ENCODE results near the gene GAL3ST3.
"Not testable (repeated sequence)": the region's sequence is repeated elsewhere in the genome, so short reads cannot be mapped to it uniquely, and the experiment has no call there.

The GAL3ST3 gene

DNA sequence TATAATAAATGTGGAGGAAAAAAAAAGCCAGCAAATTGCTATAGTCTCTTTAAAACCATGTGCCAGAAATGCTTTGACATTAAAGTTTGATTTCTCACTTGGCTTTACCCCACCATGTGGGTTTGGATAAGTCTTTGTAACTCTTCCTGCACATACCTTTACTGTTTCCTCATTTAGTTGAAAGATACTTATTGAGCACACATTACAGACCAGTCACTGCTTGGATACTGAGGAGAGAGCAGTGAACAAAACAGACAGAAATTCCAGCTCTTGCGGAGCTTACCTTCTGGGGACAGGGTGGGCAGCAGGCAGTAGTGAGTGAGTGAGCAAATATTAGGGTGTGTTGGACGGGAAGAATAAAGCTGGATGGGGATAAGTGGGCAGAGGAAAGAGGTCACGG, 34.8 kb upstream of the GAL3ST3 start:
- H3K4me3 ChIP-seq (ENCODE audit: low read depth, low read length) = no peak overlapping the region
- DNase-seq (ENCODE audit: low read depth) = no peak
- no peak for TF ChIP-seq POLR2A (IDR thresholded peaks at IDR 0.05; ENCODE audit: extremely low read depth, insufficient read length)
- TF ChIP-seq, protein P1, sequence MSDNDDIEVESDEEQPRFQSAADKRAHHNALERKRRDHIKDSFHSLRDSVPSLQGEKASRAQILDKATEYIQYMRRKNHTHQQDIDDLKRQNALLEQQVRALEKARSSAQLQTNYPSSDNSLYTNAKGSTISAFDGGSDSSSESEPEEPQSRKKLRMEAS (IDR thresholded peaks at IDR 0.05; ENCODE audit: low read depth, low read length) = no peak
- TF ChIP-seq, protein P2, sequence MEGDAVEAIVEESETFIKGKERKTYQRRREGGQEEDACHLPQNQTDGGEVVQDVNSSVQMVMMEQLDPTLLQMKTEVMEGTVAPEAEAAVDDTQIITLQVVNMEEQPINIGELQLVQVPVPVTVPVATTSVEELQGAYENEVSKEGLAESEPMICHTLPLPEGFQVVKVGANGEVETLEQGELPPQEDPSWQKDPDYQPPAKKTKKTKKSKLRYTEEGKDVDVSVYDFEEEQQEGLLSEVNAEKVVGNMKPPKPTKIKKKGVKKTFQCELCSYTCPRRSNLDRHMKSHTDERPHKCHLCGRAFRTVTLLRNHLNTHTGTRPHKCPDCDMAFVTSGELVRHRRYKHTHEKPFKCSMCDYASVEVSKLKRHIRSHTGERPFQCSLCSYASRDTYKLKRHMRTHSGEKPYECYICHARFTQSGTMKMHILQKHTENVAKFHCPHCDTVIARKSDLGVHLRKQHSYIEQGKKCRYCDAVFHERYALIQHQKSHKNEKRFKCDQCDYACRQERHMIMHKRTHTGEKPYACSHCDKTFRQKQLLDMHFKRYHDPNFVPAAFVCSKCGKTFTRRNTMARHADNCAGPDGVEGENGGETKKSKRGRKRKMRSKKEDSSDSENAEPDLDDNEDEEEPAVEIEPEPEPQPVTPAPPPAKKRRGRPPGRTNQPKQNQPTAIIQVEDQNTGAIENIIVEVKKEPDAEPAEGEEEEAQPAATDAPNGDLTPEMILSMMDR (IDR thresholded peaks at IDR 0.05; ENCODE audit: low read depth, low read length) = no peak
- TF ChIP-seq MYC (IDR thresholded peaks at IDR 0.05; ENCODE audit: low read depth, low read length) = no peak

DNA sequence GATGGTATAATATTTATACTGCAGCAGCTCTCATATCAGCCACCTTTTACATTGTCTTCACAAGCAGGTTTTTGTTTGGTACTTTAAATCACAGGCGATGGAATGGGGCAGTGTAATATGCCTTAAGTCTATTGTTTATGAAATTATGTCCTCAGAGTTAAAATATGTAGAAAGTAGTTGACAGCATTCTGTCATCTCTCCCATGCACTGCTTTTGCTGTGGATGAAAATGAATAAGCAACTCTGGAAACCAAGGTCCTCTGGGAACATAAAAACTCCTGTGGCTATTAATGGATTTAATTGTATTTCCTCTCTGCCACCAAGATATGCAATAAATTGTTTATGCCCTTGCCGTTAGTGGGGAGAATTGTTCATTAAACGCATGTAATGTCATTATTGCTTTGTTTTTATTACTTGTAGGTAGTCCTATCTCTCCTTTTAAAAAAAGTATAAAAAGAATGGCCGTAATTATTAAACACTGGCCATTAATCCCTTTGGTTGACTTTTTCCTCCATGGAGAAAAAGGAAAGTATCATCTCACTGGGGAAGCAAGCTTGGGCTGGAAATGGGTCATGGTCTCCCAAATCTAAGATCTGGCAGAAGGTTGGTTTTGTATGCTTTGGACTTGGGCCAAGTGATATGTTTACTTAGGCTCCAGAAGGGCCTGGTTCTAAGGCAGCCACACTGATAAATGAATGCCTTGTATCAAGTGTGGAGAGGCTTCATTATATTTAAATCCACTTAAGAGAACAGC, 34.2 kb upstream of the GAL3ST3 start:
- H3K4me3 ChIP-seq (ENCODE audit: low read depth, low read length) = no peak overlapping the region
- TF ChIP-seq POLR2A (IDR thresholded peaks at IDR 0.05; ENCODE audit: extremely low read depth, insufficient read length) = no peak
- TF ChIP-seq, protein P1 (IDR thresholded peaks at IDR 0.05; ENCODE audit: low read depth, low read length) = no peak
- TF ChIP-seq, protein P2 (IDR thresholded peaks at IDR 0.05; ENCODE audit: low read depth, low read length) = no peak
- no peak for TF ChIP-seq MYC (IDR thresholded peaks at IDR 0.05; ENCODE audit: low read depth, low read length)
- no peak for DNase-seq (ENCODE audit: low read depth)

DNA sequence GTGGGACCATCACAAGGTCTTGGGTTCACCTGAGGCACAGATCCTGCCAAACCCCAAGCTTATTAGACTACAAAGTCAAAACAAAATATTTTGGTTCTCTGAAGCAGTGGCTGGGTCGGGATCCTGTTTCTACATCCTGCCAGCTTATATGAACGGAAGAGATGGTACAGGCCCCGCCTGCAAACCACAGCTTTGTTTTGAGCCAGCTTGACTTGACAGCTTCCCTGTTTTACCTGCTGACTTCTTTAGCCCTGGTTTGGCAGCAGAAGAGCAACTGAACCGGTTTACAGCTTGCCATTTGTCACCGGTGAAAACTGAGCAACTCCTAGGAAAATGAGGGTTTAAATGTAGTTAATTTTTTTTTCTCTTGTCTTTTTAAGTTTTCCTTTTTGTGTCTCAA, 32.5 kb upstream of the GAL3ST3 start:
- H3K4me3 ChIP-seq (ENCODE audit: low read depth, low read length) = no peak overlapping the region
- peak; percentile 84 for DNase-seq (ENCODE audit: low read depth)
- TF ChIP-seq, protein P1 (IDR thresholded peaks at IDR 0.05; ENCODE audit: low read depth, low read length) = no peak
- no peak for TF ChIP-seq MYC (IDR thresholded peaks at IDR 0.05; ENCODE audit: low read depth, low read length)

DNA sequence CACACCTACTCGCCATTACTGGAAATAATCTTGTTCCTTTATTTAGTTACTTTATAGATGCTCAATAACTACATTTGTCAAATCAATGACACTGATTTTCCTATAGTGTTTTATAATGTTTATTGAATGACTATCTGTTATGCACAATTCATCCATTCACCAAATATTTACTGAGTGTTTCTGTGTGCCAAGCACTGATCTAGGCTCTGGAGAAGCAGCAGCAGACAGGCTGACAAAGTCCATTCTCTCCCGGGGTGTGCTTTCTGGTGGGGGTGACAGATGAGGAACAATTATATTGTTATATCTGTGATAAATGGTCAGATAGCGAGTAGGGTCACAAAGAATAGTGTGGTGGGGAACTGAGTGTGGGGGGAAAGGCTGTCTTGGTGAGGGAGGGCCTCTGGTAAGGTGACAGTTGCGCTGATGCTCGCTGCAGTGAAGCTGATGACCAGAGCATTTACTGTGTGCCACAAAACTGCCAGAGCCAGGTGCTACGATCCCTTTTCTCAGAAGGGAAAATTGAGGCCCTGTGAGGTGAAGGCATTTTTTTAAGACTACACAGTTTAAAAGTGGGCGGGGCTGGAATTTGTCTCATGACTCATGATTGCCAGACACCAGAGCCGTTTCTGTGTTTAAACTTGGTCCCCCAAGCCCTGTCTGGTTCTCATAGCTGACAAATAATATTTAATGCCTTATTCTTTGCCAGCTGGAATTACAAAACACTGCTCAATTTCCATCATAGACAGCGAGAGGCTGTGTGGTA, 31.3 kb upstream of the GAL3ST3 start:
- TF ChIP-seq, protein P1 (IDR thresholded peaks at IDR 0.05; ENCODE audit: low read depth, low read length) = no peak
- TF ChIP-seq, protein P2 (IDR thresholded peaks at IDR 0.05; ENCODE audit: low read depth, low read length) = no peak
- TF ChIP-seq MYC (IDR thresholded peaks at IDR 0.05; ENCODE audit: low read depth, low read length) (no peak), POLR2A (IDR thresholded peaks at IDR 0.05; ENCODE audit: extremely low read depth, insufficient read length) (no peak)
- peak; percentile 55 for DNase-seq (ENCODE audit: low read depth)
- H3K4me3 ChIP-seq (ENCODE audit: low read depth, low read length) = no peak overlapping the region

DNA sequence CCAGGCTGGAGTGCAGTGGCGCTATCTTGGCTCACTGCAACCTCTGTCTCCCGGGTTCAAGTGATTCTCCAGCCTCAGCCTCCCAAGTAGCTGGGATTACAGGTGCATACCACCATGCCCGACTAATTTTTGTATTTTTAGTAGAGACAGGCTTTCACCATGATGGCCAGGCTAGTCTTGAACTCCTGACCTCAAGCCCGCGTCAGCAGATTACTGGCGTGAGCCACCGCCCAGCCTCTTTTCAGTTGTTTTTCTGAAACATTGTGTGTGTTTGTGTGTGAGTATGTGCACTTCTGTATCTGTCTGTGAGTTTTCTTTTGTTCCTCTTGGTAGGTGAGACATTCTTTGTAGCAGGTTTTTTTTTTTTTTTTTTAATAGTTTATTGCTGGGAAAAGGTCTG, 30.0 kb upstream of the GAL3ST3 start:
- not testable (repeated sequence) for DNase-seq (ENCODE audit: low read depth); H3K4me3 ChIP-seq (ENCODE audit: low read depth, low read length)

DNA sequence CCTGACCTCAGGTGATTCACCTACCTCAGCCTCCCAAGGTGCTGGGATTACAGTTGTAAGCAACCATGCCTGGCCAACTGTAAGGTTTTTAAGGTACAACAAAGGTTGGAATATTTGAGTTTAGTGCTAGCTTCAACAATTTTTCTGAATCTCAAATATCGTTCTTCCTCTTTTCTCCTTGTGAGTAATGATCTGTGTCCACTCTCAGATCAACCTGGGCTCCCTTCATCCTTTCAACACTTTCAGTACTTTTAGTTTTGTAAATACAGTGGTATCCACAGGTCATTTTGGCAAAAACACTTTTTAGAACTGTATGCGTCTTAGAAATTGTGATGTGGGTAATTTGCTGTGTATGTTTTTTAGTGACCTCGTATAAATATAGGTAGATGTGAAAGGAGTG, 29.0 kb upstream of the GAL3ST3 start:
- TF ChIP-seq, protein P1 (IDR thresholded peaks at IDR 0.05; ENCODE audit: low read depth, low read length) = no peak
- TF ChIP-seq POLR2A (IDR thresholded peaks at IDR 0.05; ENCODE audit: extremely low read depth, insufficient read length) = no peak
- no peak for TF ChIP-seq MYC (IDR thresholded peaks at IDR 0.05; ENCODE audit: low read depth, low read length)
- TF ChIP-seq, protein P2 (IDR thresholded peaks at IDR 0.05; ENCODE audit: low read depth, low read length) = no peak
- H3K4me3 ChIP-seq (ENCODE audit: low read depth, low read length) = no peak overlapping the region
- DNase-seq (ENCODE audit: low read depth) = no peak

Measured in NB4 (cell line).